IgD-negative memory B cell (primary cell): ENCODE measurements around the gene ZNF330. TPM values are rescaled to one million over a fixed set of nuclear protein-coding genes. Genes with fewer than 3 reads are reported as not detected.
"Not testable (repeated sequence)": the region's sequence is repeated elsewhere in the genome, so short reads cannot be mapped to it uniquely, and the experiment has no call there.

Experiments
- H3K27ac Mint-ChIP-seq, 3 donors: one replicate each; pipeline ENCODE4 v1.8.0; 2020 to 2022; ENCODE audit warnings: mild to moderate bottlenecking in 3 of 3, mixed read lengths in 3 of 3, moderate library complexity in 1 of 3
- H3K27me3 Mint-ChIP-seq: one replicate; pipeline ENCODE4 v1.8.0; 2021; ENCODE audit warnings: mixed read lengths
- H3K36me3 Mint-ChIP-seq: one replicate; pipeline ENCODE4 v1.8.0; 2020; ENCODE audit warnings: mild to moderate bottlenecking, mixed read lengths
- H3K4me1 Mint-ChIP-seq, 3 donors: one replicate each; pipeline ENCODE4 v1.8.0; 2020 to 2022; ENCODE audit warnings: mixed read lengths in 3 of 3, mild to moderate bottlenecking in 1 of 3
- H3K4me3 Mint-ChIP-seq, 4 donors: one replicate each; pipeline ENCODE4 v1.8.0; 2020 to 2022; ENCODE audit warnings: mild to moderate bottlenecking in 4 of 4, mixed read lengths in 4 of 4, moderate library complexity in 3 of 4
- H3K9me3 Mint-ChIP-seq, 3 donors: one replicate each; pipeline ENCODE4 v1.8.0; 2020 to 2021; ENCODE audit warnings: mixed read lengths in 3 of 3, mild to moderate bottlenecking in 1 of 3
- polyA plus RNA-seq: library from polyadenylated mRNA; unstranded; fragments of 300-500 nt; fragmentation: Illumina TruSeq; gene quantifications from one replicate; pipeline ENCODE4 v1.2.3, GENCODE V29; 2021

The ZNF330 gene
- polyA plus RNA-seq, 1 donor from 2014 or later: 32.4 TPM

DNA sequence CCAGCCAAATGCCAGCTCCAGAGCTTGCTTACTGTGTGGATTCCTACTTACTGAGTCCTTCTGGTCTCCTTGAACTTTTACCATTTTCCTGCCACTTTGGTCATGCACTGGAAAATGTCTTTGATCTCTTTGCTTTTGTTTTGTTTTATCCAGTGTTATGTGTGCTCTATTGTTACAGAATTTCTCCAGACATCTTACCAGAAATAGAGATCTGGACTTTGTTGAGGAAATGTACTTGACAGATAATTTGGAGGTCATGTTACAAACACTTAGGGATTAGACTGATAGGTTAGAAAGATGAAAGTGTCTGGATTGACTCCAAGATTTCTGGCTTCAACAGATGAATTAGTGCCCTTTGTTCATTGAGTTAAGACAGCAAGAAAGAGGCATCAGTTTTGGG, 5.7 kb upstream of the ZNF330 start:
- no peaks in the 10 kb centered on the region for H3K36me3 Mint-ChIP-seq
- peaks cover 0 to 3% (median 2%) of the 10 kb centered on the region in 3 donors for H3K4me1 Mint-ChIP-seq
- H3K9me3 Mint-ChIP-seq: peaks cover 0 to 2% (median 1%) of the 10 kb centered on the region in 3 donors

DNA sequence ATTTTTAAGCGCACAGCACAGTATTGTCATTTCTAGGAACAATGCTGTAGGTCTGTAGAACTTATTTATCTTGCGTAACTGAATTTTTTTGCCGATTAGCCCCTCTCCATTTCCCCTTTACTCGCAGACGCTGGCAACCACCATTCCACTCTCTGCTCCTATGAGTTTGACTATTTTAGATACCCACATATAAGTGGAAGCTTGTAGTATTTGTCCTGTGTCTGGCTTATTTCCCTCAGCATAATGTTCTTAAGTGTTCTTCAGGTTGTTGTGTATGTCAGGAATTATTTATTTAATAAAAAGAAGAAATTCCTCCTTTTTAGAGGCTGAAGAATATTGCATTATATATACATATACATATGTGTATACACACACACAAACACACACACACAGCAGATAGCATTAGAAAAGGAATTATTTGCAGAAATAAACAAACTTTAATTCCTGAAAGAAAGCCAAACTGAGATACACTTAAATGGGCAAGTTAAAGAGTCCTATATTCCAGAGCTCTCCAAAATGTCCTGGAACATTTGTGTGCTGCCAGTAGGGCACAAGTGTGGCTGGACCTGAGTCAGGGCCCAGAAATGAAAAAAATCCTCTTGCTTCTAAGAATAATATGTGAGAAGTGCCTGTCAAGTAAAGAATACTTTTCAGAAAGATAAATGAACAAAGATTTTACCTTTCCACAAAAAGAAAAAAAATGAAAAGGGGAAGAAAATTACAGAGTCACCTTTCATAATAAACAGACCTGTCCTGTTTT, 4.5 kb upstream of the ZNF330 start:
- H3K4me1 Mint-ChIP-seq: peaks cover 2 to 7% (median 6%) of the 10 kb centered on the region in 3 donors
- no peak overlapping the region for H3K4me3 Mint-ChIP-seq
- H3K27me3 Mint-ChIP-seq: peaks cover 15% of the 10 kb centered on the region
- H3K27ac Mint-ChIP-seq: no peak overlapping the region
- H3K9me3 Mint-ChIP-seq: peaks cover 0 to 2% (median 1%) of the 10 kb centered on the region in 3 donors
- no peaks in the 10 kb centered on the region for H3K36me3 Mint-ChIP-seq

More for the DNA sequence above, 5.7 kb upstream of the ZNF330 start:
- Mint-ChIP-seq H3K4me3 (no peak overlapping the region), H3K27ac (no peak overlapping the region), H3K27me3 (peaks cover 13% of the 10 kb centered on the region)

DNA sequence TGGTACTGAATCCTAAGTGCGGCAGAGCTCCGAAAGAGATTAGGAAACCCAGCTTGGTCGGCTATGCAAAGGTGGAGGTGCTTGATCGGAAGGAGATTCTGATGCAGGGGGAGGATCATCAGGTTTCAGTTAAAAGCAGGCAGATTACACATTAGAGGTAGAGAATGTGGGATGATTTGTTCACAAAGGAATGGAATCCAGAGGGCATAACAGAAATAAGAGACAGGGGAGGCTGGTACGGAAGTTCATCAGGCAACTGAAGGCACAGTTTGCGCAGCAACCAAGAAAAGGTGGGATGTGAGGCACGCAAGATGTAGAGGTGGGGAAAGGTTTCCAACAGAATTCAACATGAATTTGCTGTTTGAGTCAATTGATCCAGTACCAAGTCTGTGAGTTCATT, 424 bp upstream of the ZNF330 start:
- H3K4me1 Mint-ChIP-seq: peaks cover 13 to 28% (median 22%) of the 10 kb centered on the region in 3 donors
- peaks cover 3% of the 10 kb centered on the region for H3K36me3 Mint-ChIP-seq
- peaks cover 3% of the 10 kb centered on the region for H3K27me3 Mint-ChIP-seq
- H3K4me3 Mint-ChIP-seq: peak overlapping the region; percentile 97 to 99 (median 98)
- no peaks in the 10 kb centered on the region for H3K9me3 Mint-ChIP-seq
- peak overlapping the region; percentile 96 to 98 (median 98) for H3K27ac Mint-ChIP-seq

DNA sequence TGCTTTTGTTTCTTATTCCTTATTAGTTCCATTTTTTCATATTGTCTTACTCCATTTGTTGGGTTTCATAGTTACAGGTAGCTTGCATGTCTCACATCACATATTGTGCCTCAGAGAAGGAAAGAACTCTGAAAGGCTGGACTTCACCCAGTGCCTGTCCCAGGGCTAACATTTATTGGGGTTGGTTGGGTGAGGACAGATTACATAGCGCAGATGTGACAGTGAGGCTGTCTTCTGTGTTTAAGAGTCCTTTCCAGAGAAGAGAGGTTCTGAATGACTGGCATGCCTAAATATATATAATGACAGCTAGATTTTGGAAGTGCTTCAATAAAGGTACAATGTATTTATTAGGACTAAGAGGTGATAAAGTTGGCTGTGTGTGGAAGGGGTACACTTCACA, 2.7 kb downstream of the ZNF330 start:
- H3K27ac Mint-ChIP-seq: peak overlapping the region in 2 of 3 donors; percentile 2 to 98
- no peaks in the 10 kb centered on the region for H3K9me3 Mint-ChIP-seq
- peaks cover 5% of the 10 kb centered on the region for H3K36me3 Mint-ChIP-seq
- H3K4me3 Mint-ChIP-seq: peak overlapping the region in 2 of 4 donors; percentile 25 to 99
- peaks cover 1% of the 10 kb centered on the region for H3K27me3 Mint-ChIP-seq
- peaks cover 13 to 28% (median 21%) of the 10 kb centered on the region in 3 donors for H3K4me1 Mint-ChIP-seq

DNA sequence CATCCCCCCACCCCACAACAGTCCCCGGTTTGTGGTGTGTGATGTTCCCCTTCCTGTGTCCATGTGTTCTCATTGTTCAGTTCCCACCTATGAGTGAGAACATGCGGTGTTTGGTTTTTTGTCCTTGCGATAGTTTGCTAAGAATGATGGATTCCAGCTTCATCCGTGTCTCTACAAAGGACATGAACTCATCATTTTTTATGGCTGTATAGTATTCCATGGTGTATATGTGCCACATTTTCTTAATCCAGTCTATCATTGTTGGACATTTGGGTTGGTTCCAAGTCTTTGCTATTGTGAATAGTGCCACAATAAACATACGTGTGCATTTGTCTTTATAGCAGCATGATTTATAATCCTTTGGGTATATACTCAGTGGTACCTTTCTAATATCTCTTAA, 6.6 kb downstream of the ZNF330 start:
- Mint-ChIP-seq H3K4me1 (peaks cover 0 to 17% (median 17%) of the 10 kb centered on the region in 3 donors), H3K36me3 (peaks cover 11% of the 10 kb centered on the region)
- not testable (repeated sequence) for H3K27ac Mint-ChIP-seq, H3K4me3 Mint-ChIP-seq, H3K9me3 Mint-ChIP-seq, H3K27me3 Mint-ChIP-seq

DNA sequence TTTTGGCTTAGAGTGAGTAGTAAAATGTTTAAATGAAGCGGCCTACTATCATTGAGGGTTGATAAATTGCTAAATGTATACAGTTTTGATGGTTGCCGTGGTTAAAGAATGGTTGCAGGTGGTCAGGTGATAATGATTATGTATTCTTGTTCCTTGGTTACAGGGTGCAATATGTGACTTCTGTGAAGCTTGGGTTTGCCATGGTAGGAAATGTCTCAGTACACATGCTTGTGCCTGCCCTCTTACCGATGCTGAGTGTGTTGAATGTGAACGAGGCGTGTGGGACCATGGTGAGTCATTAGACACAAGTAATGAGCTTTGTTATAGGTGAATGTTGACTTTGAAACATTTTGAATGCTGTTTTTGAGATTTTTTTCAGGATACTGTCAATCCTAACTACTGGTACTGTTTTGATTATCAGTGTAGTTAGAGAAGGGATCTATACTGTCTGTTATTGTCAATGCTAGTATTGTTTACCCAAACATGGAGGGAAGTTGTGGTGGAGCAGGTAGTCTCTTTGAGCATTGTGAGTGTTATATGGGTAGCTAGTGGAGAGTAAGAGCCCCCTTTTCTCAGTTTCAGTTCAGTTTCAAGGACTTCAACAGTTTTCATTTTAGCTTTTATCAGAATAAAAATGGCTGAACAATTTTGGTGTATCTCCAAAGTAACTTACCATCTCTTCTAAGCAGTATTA, 8.9 kb downstream of the ZNF330 start:
- Mint-ChIP-seq H3K4me3 (no peak overlapping the region), H3K27me3 (no peaks in the 10 kb centered on the region), H3K4me1 (peaks cover 0 to 4% (median 0%) of the 10 kb centered on the region in 3 donors), H3K36me3 (peaks cover 9% of the 10 kb centered on the region), H3K27ac (no peak overlapping the region), H3K9me3 (no peaks in the 10 kb centered on the region)

DNA sequence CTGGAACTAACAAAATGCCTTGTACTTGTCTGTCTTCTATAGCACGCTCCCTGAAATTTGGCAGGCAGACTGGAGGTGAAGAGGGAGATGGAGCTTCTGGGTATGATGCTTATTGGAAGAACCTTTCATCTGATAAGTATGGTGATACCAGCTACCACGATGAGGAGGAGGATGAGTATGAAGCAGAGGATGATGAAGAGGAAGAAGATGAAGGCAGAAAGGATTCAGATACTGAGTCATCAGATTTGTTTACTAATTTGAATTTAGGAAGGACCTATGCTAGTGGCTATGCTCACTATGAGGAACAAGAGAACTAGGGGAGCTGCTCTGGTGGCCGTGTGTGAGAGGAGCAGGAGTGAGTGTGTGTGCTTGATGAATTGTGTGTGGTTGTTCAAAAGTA, 13.0 kb downstream of the ZNF330 start:
- Mint-ChIP-seq H3K36me3 (peaks cover 10% of the 10 kb centered on the region), H3K4me1 (peaks cover 0 to 4% (median 0%) of the 10 kb centered on the region in 3 donors), H3K27ac (no peak overlapping the region), H3K9me3 (no peaks in the 10 kb centered on the region), H3K27me3 (no peaks in the 10 kb centered on the region), H3K4me3 (no peak overlapping the region)

DNA sequence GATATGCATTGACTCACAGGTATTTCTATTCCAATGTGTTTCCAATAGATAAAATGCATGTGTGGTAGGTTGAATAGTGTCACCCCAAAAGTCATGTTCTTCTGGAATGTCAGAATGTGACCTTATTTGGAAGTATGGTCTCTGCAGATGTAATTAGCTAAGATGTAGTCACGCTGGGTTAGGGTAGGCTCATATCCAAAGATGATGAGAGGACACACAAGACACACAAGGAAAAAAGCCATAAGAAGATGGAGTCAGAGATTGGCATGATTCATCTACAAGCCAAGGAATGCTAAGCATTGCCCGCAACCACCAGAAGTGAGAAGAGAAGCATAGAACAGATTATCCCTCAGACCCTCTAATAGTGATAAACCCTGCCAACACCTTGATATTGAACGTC, 17.5 kb downstream of the ZNF330 start:
- Mint-ChIP-seq H3K27me3 (peaks cover 1% of the 10 kb centered on the region), H3K36me3 (peaks cover 3% of the 10 kb centered on the region), H3K4me3 (no peak overlapping the region), H3K4me1 (no peaks in the 10 kb centered on the region), H3K27ac (no peak overlapping the region), H3K9me3 (no peaks in the 10 kb centered on the region)

DNA sequence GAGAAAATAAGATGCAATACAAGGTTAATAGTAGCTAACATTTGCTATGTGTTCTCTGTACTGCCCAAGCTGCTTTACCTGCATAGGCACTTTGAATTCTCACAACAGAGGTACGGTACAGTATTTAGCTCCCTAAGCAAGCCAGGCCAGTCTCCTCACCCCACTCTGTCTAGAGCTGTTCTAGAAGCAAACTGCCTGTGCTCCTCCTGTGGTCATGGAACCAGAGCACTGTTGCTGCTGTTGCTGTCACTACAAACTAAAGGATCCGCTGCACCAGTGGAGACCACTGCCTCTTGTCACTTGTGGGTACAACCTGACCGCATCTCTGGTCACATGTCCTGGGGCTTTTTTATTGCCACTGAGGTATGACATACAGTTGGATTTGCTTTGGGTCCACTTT, 19.6 kb downstream of the ZNF330 start:
- peaks cover 1% of the 10 kb centered on the region for H3K27me3 Mint-ChIP-seq
- no peak overlapping the region for H3K4me3 Mint-ChIP-seq
- H3K9me3 Mint-ChIP-seq: no peaks in the 10 kb centered on the region
- peaks cover 3% of the 10 kb centered on the region for H3K36me3 Mint-ChIP-seq
- no peaks in the 10 kb centered on the region for H3K4me1 Mint-ChIP-seq
- no peak overlapping the region for H3K27ac Mint-ChIP-seq

DNA sequence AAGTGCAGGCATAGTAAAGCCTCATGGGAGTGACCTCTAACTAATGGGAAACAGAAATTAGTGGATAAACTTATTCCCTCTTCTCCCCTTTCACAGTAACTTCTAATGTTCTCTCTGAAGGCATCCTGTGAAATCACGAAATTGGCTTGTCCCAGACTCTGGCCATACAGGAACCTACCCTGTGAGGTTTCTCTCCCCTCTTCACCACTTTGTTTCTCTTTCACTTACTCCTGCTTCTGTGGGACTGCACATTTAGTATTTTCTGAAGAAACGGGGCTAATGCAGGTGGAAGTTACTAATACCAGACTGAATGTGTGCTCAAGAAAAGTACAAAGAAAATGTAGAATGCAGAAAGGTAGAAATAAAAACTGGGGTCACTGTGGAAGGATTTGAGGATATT, 20.0 kb downstream of the ZNF330 start:
- Mint-ChIP-seq H3K9me3 (no peaks in the 10 kb centered on the region), H3K4me3 (no peak overlapping the region), H3K27ac (no peak overlapping the region), H3K4me1 (no peaks in the 10 kb centered on the region), H3K27me3 (peaks cover 1% of the 10 kb centered on the region), H3K36me3 (peaks cover 1% of the 10 kb centered on the region)

DNA sequence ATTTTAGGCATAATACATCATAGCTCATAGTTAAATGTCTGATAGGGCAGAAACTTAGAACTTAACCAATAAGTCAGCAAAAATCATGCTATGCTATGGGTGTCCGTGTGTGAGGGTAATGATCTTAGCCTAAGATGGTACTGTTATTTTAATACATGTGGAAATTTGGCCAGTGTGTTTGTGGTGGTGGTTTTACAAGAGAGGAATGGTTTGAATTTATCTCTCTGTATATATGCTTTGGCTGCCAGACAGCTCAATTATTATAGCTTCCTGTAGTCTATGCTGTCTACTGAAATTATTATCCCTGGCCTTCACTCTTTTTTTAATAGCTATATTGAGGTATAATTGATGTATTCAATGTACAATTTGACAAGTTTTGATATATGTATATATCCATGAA, 21.3 kb downstream of the ZNF330 start:
- H3K4me1 Mint-ChIP-seq: no peaks in the 10 kb centered on the region
- no peak overlapping the region for H3K27ac Mint-ChIP-seq
- H3K27me3 Mint-ChIP-seq: peaks cover 1% of the 10 kb centered on the region
- H3K9me3 Mint-ChIP-seq: no peaks in the 10 kb centered on the region
- no peaks in the 10 kb centered on the region for H3K36me3 Mint-ChIP-seq
- no peak overlapping the region for H3K4me3 Mint-ChIP-seq

DNA sequence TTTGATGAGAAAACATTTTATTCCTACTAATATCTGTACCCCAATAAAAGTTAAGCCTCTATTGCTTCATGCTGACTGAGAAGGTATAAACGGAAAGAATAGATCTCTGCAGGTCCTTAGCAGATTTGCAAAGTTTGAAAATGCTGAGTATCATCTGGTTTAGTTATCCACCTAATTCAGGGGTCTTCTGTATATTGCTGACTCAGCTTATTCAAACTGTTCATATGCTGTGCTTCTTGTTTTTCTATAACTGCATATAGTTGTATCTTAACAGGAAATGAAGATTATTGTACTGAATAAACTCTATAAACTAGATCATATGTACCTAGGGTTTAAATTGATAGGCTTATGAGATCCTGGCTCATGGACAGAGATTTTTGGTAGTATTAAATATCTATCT, 23.7 kb downstream of the ZNF330 start:
- Mint-ChIP-seq H3K4me1 (no peaks in the 10 kb centered on the region), H3K36me3 (no peaks in the 10 kb centered on the region), H3K4me3 (no peak overlapping the region), H3K27ac (no peak overlapping the region), H3K27me3 (peaks cover 1% of the 10 kb centered on the region), H3K9me3 (no peaks in the 10 kb centered on the region)

DNA sequence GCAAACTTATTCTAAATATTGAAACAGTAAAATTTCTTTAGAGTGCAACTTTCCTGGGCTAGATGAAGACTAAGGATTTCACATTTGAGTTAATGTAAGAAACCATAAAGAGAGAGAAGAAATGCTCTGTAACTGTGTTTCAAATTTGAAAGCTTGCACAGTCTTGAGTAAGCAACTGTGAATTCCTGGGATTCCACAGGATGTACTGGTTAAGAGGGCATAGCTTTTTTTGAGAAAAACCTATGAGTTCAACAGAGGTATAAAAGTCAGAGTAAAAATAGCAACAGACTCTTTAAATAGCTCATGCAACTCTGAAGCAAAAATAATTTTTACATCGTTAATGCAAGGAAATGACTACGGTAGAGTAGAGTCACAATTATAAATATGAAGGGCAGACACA, 25.5 kb downstream of the ZNF330 start:
- Mint-ChIP-seq H3K36me3 (no peaks in the 10 kb centered on the region), H3K27me3 (no peaks in the 10 kb centered on the region), H3K4me3 (no peak overlapping the region), H3K9me3 (no peaks in the 10 kb centered on the region), H3K27ac (no peak overlapping the region), H3K4me1 (no peaks in the 10 kb centered on the region)

DNA sequence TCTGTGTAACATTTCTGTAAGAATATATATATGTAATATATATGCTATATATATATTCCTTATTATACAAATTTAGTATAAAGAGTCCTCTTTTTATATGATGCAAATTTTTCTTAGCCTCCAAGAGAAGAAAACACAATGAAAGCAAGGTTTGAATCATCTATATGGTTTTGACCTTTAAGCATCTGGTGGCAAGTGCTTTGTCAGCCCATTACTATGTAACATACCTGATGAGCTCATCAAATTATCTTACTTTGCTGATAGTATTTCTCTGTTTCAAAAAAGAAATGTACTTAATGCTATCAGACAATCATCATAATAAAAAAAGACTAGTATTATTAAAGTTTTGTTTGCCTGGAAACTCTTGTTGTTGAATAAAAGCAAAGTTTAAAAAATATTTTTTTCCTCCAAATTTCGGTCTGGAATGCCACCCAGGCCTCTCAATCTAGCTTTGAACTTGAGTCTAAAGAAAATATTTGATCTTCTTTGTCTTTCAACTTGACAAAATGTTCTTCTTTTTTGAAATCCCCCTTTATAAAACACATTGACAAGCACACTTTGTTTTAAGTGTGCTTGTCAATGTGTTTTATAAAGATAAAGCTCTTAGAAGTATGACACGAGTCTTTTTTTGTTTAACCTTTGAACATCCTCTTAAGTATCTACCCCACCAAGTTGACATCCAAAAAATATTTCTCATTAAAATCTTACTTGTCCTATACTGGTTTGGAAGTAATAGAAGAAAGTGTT, 26.2 kb downstream of the ZNF330 start:
- H3K27me3 Mint-ChIP-seq: no peaks in the 10 kb centered on the region
- no peaks in the 10 kb centered on the region for H3K9me3 Mint-ChIP-seq
- H3K27ac Mint-ChIP-seq: no peak overlapping the region
- no peaks in the 10 kb centered on the region for H3K4me1 Mint-ChIP-seq
- H3K36me3 Mint-ChIP-seq: no peaks in the 10 kb centered on the region
- H3K4me3 Mint-ChIP-seq: no peak overlapping the region

DNA sequence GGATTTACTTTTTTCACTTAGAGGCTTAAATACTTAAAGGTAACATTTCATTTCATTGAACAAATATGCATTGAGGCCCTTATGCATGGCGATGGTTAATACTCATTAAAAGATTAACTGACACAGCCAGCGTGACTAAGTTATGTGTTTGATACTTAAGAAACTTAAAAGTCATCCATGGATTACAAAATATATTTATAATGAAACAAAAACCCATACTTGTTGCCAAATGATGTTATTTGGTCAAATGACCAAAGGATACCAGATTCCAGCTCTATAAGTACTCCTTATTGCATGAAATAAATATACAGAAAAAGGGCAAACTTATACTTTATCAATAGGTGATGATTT, 26.7 kb downstream of the ZNF330 start:
- Mint-ChIP-seq H3K27me3 (no peaks in the 10 kb centered on the region), H3K9me3 (peaks cover 0 to 3% (median 0%) of the 10 kb centered on the region in 3 donors), H3K4me1 (no peaks in the 10 kb centered on the region), H3K27ac (no peak overlapping the region), H3K36me3 (no peaks in the 10 kb centered on the region), H3K4me3 (no peak overlapping the region)
